T follicular helper cell (primary cell): ENCODE measurements around the gene ABCA2.
A peak's percentile ranks its signal among the peaks of the same experiment; 100 is the strongest.

Experiments
- DNase-seq: peaks from one replicate; pipeline ENCODE4 v3.0.0-alpha.2; 2020; ENCODE audit warnings: low read depth

The ABCA2 gene

DNA sequence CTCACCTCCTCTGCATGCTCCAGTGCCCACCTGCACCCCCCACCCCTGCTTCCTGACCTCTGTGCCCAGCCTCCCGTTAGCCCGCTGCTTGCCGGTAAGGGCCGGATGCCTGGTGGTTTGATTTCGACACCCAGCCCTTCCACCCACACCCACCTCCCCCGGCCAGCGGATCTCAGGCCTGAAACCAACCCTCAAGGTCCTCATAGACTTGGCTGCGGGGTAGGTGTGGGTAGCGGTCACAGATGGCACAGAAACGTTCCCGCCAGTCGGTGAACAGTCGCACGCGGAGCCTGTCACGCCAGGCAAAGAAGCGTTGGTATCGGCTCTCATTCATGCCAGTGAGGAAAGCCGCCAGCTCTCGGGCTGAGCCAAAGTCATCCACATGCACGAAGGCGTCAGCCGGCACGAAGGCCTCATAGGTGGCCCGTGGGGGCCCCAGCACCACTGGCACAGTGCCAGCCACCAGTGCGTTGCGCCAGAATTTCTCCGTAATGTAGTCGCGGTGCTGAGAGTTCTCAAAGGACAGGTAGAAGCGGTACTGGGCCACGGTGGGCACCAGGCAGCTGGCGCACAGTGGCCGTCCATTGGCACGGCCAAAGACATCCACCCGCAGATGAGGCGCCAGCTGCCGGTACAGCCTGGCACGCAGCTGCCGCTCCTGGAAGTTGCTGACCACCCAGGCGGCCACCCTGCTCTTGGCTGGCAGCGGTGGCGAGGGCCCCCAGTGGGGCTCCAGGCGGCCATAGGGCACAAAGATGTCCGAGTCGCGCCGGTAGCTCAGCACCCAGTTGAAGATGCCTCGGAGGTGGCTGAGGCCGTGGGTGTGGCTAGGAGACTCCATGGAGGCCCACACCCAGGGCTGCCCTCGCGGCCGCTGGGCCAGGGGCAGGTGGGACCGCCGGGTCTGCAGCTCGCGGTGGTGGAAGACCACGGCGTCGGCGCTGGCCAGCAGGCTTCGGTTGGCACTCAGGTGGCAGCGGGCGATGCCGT is 2.8 kb upstream of the ABCA2 start:
- no peak for DNase-seq

DNA sequence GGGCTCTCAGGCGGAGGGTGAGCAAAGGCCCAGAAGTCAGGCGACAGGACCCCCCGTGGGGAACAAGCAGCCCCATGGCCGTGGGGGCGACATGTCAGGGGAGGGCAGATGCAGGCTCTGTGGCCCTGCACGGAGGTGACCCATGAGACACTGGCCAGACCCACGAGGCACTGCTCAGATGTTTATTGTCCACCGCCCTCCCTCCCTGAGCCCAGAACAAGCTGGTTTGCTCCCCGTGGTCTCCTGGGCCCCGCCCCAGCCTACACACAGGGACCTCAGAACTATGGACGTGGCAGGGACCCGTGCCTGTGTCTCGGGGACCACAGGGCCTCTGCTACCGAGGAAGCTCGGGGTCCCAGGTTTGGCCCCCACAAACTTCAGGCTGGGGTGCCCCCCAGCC is 2.0 kb upstream of the ABCA2 start:
- DNase-seq = no peak

DNA sequence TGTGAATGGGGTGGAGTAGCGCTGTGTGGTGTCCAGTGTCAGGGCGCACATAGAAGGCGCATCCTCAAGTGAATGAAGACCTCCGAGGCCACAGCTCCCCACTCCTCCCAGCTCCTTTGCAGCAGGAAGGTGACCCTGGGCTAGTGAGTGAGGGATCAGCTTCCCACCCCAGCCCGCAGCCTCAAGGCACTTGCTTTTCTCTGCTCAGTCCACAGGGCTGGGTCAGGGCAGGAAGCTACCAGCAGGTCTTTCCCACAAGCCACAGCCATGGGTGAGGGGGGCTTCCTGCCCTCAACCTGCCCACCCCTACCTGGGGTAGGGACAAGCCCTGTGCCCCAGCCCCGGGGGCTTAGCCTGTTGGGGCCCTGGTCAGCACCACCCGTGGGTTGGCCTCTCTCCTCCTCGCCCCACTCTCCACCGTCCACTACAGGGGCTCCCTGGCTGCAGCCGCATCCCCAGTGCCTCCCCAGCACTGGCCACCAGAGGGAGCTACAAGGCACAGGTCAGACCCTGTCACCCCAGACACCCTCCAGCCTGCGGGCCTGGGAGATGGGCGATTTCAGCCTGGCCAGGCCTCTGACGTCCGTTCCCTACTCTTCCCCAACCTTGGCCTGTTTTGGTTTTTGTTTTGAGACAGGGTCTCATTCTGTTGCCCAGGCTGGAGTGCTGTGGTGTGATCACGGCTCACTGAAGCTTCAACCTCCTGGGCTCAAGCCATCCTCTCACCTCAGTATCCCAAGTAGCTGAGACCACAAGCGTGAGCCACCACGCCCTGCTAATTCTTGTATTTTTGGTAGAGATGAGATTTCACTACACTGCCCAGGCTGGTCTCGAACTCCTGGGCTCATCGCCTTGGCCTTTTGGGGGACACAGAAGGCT is 1.3 kb upstream of the ABCA2 start:
- DNase-seq = peak; percentile 56

DNA sequence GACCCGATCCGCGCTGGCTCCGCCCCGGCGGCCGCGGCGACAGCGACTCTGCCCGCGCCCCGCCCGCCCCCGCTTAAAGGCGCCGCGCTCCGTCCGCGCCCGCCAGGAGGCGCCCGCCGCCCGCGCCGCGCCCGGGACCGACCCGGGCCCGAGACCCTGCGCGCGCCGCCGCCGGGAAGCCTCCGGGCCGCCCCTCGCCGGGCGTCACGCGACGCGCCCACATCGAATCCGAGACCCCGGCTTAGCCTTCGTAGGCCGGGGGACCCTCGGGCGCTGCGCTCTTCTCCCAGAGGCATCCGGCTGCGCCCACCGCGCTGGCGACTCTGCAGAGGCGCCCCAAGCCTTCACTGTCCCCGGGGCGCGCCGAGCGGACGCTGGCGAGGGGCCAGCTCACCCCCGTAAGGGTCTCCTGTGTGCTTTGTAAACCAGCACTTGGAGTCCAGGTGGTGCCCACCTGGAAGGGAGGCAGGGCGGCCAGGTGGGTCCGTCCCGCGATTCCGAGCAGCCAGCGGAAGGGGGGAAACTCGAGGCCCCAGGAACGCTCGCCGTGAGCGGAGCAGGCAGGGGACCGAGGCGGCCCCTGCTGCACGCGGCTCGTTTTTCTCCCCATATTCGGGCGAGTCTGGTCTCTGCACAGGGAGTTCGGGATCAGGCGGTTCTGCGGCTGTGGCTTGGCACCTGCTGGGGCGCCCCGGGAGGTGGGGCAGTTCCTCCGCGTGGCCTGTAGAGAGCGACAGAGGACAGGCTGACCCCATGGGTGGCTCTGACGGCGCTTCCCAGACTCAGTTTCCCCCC is 423 bp upstream of the ABCA2 start:
- peak; percentile 50 for DNase-seq

DNA sequence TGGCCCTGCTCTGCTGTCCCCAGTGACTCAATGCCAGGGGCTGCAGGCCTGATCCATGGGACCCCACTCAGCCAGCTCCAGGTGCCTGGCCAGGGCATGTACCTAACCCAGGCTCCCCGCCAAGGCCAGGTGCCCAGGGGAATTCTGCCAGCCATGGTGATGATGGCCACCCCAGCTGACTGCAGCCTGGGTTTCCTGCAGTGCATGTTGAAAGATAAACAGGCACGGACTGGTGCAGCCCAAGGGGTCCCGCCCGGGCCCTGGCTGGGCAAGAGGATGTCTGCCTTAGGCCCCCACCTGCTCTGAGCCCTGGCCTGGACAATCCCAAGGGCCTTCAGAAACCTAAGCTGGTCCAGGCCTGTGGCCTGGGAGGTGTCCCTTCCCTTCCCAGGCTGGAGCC is 1.2 kb downstream of the ABCA2 start:
- no peak for DNase-seq

DNA sequence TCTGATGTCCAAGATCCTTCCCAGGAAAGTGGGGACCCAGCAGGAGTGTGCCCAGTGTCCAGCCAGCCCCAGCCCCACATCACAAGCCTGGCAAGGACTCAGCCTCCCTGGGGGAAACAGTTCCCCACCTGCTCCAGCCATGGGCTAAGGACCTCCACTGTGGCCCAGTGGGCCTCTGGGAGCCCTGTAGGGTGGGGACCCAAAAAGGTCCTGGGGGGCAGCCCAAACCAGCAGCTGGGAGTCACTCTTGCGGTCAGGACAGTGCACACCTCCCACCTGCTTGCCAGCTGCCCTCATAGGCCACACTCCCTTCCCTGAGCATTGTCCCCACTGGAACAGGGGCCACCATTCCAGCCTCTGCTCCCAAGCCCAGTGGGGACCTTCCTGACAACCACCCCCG is 1.7 kb downstream of the ABCA2 start:
- no peak for DNase-seq

DNA sequence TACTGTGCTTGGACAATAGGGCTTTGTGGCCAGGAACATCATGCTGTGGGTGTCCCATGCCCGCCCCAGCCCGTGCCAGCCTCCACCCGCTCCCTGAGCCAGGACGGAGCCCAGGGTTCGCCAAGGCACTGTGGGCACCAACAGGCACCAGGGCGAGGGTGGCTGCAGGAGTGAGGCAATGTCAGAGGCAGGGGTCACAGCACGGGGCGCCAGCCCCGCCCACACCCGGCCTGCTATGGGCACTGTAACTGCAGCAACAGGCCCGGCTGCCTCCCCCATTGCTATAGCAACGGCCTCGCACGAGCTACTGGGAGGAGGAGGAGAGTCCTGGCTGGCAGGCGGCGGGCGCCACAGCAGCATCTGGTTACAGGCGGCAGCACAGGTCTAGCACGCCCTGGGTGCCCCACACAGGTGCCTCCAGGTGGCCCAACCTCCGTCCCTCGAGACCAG is 2.5 kb downstream of the ABCA2 start:
- no peak for DNase-seq

DNA sequence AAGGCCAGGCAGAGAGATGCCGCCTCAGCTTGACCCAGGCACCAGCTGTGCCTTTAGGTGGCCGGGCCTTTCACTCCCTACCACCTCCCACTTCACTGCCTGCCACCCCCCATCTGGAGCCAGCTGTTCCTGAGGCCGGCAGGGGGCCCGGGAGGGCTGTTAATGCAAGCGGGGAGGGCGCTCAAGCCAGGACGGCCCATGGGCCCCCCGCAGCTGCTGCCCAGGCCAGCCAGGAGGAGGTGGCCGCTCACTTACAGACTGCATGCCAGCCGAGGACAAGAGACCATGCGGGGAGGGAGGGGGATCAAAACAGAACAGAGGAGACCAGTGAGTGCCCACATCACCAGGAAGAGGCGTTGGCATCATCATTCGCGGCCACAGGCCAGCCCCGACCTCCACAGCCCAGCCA is 4.5 kb downstream of the ABCA2 start:
- DNase-seq = no peak

DNA sequence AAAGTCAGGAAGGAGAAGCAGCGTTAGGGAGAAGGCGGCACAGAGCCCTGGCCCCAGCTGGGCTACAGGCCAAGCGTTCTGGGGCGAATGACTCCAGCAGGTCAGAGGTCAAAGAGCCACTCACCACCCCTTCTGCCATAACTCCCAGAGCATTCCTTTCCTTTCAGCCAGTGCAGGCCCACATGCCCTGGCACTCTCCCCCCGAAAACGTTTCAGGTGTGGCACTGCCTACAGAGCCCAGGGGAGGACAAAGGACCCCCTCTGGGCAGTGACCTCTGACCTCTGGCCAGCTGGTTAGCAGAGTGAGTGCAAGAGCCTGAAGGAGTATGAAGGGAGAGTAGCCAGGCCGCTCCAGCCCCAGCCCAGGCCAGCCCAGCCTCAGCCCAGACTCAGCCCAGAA is 4.9 kb downstream of the ABCA2 start:
- DNase-seq = no peak

DNA sequence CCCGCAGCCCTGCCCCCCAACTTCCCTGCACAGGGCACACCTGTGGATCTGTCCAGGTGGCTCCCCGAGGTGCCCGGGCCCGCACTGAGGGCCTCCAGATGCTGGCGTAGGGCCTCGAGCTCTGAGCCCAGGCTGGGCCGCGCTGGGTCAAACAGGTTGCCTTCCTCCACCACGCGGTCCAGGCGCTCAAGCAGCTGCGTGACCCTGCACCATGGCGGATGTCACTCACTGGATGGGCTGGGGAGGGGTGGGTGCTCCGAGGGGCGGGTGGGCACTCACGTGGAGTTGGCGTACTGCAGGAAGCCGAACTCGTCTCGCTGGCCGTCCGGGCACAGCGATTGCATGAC is 5.4 kb downstream of the ABCA2 start:
- DNase-seq = no peak

DNA sequence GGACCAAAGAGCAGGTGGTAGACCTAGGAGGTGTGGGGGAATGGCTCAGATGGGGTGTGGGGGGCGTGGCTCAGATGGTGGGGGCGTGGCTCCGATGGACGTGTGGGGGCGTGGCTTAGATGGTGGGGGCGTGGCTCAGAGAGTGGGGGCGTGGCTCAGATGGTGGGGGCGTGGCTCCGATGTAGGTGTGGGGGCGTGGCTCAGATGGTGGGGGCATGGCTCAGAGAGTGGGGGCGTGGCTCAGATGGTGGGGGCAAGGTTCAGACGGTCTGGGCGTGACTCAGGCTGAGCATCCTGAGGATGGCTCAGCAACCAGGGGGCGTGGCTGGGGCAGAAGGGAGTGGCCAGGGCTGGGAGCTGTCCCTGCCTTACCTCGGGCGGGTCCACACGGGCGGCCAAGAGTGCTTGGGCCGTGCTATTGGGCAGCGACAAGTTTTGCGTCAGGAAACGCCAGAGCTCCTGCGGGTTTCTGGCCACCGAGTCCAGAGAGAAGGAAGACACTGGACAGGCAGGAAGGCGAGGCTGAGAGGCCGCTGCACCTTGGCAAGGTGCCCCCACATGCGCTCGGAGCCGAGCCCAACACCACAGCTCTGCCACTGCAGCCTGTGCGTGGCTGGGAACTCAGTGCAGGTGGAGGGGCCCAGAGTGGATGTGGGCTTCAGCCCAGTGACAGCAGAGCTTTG is 5.9 kb downstream of the ABCA2 start:
- peak; percentile 53 for DNase-seq

DNA sequence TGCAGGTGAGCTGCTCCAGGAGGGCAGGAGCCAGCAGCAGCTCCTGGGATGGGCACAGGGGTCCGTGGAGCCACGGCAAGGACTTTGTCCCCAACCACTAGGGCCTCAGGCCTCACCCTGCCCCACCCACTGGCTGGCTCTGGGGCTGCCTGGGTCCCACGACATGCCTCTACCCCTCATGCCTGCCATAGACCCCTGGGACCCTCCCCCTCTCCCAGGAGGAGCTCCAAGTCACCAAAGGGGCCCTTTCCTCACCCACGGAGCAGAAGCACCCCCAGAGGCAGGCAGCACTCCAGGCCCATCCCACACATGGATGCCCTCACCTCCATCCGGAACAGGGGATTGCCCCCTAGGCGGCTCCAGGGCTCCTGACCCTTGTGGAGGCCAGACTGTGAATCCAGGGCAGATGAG is 6.5 kb downstream of the ABCA2 start:
- no peak for DNase-seq

DNA sequence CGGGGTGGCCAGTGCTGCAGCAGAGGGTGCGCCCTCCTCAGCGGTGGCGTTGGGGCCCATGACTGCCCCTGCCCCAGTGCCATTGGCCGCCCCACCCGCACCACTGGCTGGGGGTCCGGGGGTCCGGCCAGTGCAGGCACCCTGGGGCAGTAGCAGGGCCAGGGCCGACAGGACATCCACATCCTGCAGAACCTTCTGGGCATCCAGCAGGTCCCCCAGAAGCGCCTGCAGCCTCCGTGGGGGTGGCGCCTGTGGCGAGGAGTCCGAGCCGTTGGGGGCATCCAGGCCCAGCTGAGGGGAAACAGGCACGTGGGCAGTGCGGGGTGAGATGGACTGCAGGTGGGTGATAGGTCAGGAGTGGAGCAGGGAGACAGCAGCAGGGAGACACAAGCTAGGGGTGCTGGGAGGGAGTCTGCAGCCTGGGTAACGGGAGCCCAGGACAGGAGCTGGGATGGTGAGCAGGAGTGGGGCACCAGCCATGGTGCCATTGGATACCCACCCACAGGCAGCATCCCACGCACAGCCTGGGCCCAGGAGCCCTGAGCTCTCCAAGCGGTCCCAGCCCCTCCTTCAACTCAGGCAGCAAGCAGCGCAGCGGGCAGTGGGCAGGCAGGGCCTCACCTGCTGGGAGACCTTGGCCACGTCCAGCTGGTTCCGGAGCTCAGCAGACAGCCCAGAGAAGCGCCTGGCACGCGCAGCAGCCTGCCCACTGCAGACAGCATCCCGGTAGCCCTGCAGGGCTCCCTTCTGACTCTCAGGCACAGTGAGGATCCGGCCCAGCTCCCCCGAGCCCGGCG is 7.1 kb downstream of the ABCA2 start:
- no peak for DNase-seq

DNA sequence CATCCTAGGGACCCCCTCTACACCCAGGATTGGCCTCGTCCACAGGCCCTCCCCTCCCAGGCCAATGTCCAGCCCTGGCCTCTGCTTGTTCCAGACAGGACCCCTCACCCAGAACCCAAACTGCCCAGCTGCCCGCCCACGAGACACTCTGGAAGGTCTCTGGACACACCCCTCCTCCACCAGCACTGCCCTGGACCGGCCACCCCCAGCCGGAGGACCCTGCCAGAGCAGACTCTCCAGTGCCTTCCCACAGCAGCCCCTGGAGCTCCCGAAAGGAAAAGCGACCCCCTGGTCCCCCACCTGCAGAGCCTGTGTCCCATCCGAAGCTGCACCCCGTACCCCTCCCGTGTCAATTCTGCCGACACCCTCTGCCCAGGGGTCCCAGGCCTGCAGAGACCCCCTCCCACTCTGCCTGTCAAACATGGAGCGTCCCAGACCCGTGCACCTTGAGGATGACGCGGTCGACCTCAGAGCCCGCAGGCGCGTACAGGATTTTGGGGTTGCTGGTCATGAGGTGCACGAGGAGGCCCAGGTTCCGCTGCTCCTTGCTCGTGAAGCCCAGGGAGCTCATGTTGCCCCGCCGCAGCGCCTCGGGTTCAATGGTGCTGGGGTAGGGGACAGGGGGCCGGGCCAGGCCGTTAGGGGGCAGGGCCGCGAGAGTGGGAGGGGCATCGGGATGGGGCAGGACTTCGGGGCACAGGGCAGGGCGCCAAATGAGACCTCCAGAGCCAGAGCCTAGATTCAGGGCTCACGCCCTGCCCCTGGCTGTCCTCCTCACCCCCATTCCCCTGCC is 8.0 kb downstream of the ABCA2 start:
- DNase-seq = no peak

DNA sequence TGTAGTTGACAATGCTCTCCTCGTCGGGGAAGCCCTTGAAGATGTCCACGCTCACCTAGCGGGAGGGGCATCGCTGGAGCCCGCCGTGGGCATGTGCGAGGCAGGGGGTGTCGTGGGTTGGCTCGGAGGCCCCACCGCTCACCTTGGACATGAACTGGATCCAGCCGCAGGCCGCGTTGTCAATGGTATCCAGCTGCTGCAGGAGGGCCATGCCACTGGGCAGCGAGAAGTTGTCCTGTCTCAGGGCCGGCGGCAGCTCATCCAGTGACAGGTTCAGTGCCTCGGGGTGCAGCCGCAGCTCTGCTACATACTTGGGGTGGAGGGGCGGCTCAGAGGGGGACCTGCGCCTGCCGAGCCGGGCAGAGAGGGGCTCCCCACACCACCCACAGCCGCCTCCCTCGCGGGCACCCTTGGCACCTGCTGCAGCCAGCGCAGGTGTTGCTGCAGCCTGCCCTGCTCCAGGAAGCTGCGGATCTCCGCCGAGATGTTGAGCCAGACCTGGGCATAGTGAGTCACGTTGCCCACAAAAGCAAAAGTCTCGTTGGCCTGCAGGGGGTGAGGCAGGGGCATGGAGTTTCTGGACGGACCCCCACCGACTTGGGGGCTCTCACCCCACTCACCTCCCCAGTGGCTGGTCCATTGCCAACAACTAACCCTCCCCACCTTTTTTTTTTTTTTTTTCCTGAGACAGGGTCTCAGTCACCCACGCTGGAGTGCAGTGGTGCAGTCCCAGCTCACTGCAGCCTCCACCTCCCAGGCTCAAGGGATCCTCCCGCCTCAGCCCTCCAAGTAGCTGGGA is 9.1 kb downstream of the ABCA2 start:
- DNase-seq = no peak

DNA sequence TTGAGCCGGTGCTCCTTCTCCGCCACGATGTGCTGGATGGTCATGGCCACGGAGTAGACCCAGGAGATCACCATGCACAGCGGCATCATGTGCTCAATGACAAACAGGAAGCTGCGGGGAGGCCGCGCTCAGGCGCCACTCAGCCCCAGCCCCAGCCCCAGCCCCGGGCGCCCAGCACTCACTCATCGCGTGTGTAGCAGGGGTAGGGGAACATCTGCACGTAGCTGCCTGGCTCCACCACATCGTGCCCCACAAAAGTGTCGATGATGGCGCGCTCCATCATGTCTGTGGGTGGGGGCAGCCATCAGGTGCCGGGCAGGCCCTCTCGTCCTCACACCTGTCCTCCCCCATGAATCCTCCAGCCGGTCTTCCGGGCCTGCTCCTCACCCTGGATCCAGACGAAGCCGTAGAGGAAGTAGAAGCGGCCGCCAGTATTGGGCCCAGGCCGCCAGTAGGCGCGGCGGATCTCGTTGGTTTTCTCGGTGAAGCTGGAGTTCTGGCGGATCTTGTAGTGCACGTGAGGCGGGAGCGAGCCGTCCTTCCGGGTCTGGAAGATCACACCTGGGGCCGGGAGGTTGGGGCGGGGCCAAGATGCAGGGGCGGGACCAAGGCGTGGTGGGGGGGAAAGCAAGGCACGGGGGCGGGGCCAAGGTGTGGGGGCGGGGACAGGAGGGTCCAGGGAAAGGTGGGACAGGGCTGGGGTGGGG is 10.1 kb downstream of the ABCA2 start:
- DNase-seq = no peak

DNA sequence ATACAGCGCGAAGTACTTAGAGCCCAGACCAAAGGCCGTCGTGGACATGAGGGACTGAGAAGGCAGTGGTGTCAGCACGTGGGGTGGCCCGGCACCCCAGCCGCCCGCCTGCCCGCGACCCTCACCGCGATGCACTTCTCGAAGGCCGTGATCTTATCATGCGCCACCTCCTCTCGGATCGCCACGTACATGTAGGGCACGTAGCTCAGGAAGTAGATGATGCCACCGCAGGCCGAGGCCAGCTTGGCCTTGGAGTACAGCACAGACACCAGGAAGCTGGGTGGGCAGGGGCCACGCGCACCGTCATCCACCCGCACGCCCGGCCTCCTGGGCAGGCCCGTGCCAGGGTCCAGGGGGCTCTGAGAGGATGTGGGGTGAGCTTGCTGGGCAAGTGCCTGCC is 11.0 kb downstream of the ABCA2 start:
- DNase-seq = no peak

DNA sequence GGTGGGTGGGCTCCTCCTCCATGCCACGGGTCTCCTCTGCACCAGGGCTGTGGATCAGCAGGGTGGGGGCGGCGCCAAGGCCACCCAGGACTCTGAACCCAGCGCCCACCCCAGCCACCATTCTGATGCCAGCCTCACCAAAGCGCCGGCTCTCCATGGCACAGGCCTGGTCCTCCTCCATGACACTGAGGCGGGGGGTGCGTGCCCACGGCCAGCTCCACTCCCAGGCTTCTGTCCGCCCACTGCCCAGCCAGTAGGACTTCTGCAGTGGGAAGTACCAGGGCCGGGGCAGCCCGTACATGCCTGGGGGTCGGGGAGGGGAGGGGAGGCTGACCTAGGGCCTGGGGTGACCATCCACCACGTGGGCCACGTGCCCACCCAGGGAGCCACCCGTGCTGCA is 11.6 kb downstream of the ABCA2 start:
- no peak for DNase-seq
